Measurements from ENCODE around the gene MYCBP. TPM values are rescaled to one million over a fixed set of nuclear protein-coding genes. Genes with fewer than 3 reads are reported as not detected.

Gene MYCBP
- total RNA-seq, 4 donors from 2014 or later = 2.2 to 24.3 (median 16.2) TPM

DNA sequence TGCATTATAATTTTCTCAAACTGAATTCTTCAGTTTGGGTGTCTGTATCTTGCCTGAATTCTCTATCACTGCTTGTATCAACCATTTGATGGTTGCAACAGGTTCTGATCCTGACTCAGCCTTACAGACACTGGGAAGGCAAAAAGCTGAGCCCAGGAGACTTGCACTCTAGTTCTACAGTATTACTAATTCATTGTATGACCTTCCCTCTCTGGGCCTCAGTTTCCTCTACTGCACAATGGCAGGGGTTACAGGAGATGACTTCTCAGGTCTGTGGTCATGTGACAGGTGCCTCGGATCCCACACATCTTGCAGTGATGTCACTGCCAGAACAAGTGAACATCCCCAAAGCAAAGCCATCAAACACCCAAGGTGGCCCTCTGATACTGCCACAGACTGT is 52.3 kb downstream of the MYCBP start:
- Histone ChIP-seq H3K4me1 (peaks cover 8 to 19% (median 12%) of the 10 kb centered on the region in 4 donors), H3K27ac (no peak overlapping the region), H3K4me3 (no peak overlapping the region), H3K27me3 (peaks cover 73% of the 10 kb centered on the region), H3K36me3 (no peaks in the 10 kb centered on the region), H3K9me3 (no peaks in the 10 kb centered on the region)
- TF ChIP-seq POLR2AphosphoS5 (IDR thresholded peaks at IDR 0.05) (no peak), POLR2A (IDR thresholded peaks at IDR 0.05) (no peak), EP300 (IDR thresholded peaks at IDR 0.05; ENCODE audit: low read depth) (no peak)
- TF ChIP-seq, protein P1, sequence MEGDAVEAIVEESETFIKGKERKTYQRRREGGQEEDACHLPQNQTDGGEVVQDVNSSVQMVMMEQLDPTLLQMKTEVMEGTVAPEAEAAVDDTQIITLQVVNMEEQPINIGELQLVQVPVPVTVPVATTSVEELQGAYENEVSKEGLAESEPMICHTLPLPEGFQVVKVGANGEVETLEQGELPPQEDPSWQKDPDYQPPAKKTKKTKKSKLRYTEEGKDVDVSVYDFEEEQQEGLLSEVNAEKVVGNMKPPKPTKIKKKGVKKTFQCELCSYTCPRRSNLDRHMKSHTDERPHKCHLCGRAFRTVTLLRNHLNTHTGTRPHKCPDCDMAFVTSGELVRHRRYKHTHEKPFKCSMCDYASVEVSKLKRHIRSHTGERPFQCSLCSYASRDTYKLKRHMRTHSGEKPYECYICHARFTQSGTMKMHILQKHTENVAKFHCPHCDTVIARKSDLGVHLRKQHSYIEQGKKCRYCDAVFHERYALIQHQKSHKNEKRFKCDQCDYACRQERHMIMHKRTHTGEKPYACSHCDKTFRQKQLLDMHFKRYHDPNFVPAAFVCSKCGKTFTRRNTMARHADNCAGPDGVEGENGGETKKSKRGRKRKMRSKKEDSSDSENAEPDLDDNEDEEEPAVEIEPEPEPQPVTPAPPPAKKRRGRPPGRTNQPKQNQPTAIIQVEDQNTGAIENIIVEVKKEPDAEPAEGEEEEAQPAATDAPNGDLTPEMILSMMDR (IDR thresholded peaks at IDR 0.05) = no peak
- in situ Hi-C loops (cut with MboI; ENCODE audit: low pct_ligation_motif_present in 1 of 4, low pct_unique_long_range_greater_than_20kb in 1 of 4, low sequenced_read_pairs in 3 of 4) = loop anchor here in 1 of 4 donors (25.0 kb wide), 2 partner anchors 209 to 759 kb away; no protein-coding TSS in a partner anchor
- intact Hi-C loops (cut with DNase I; ENCODE audit: low total_unique reads) = no loop called here
- 43% methylated on average over 1 of the region's 1 CpG; no CpG with 5 or more reads in 1 of the 2 donors for WGBS, 2 donors (ENCODE audit: low coverage in 1 of 2)
- DNase-seq = no peak

DNA sequence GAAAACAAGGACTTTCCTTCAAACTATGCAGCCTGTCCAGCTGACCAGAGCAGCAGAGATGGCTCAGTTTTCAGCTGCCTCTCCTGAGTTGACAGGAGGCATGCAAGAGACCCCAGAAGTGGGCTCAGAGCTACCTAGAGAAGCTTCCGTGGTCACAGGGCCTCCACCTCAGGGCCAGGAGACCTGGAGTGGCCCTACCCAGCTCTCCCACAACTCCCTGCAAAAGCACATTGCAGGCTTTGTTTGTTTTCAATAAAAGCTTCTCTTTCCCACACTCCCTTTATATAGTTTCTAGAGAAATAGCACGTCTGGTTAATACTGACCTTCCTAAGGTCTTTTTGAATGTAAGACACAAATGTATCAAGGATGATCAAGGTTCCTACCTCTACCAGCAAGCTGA is 53.6 kb downstream of the MYCBP start:
- in situ Hi-C loops (cut with MboI; ENCODE audit: low pct_ligation_motif_present in 1 of 4, low pct_unique_long_range_greater_than_20kb in 1 of 4, low sequenced_read_pairs in 3 of 4) (loop anchor here in 1 of 4 donors (25.0 kb wide), 2 partner anchors 207 to 757 kb away; no protein-coding TSS in a partner anchor), intact Hi-C loops (cut with DNase I; ENCODE audit: low total_unique reads) (loop anchor here (5.0 kb wide), 1 partner anchor 752 kb away; no protein-coding TSS in a partner anchor)
- Histone ChIP-seq H3K4me3 (no peak overlapping the region), H3K27me3 (peaks cover 74% of the 10 kb centered on the region), H3K4me1 (peaks cover 8 to 19% (median 12%) of the 10 kb centered on the region in 4 donors), H3K27ac (no peak overlapping the region), H3K36me3 (no peaks in the 10 kb centered on the region), H3K9me3 (no peaks in the 10 kb centered on the region)
- 20 to 47% methylated on average over 1 to 2 of the region's 2 CpGs for WGBS, 2 donors (ENCODE audit: low coverage in 1 of 2)
- no peak for DNase-seq
- TF ChIP-seq, protein P1 (IDR thresholded peaks at IDR 0.05) = no peak
- TF ChIP-seq EP300 (IDR thresholded peaks at IDR 0.05; ENCODE audit: low read depth) (no peak), POLR2AphosphoS5 (IDR thresholded peaks at IDR 0.05) (no peak), POLR2A (IDR thresholded peaks at IDR 0.05) (no peak)

DNA sequence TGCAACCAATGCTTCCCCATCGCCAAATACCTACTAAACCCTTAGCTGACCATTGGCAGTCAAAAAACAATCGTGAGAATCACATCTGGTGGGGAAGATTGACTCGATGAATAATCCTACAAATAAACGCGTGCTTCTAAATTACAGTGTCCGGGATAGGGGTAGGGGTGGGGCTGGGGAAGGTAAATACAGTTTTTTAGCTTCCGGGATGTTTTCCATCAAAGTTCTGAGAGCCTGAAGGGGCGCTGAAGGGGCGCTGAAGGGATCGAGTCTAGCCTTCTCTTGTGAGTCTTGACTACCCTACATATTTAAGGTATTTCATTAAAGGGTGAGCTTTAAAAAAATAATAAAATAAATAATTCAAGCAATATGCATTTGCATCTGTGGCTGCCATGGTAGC is 54.1 kb downstream of the MYCBP start:
- no peak overlapping the region for H3K4me3 ChIP-seq
- WGBS, 2 donors (ENCODE audit: low coverage in 1 of 2) = 44% methylated on average over 10 of the region's 10 CpGs; no CpG with 5 or more reads in 1 of the 2 donors
- TF ChIP-seq POLR2A (IDR thresholded peaks at IDR 0.05) = no peak
- TF ChIP-seq POLR2AphosphoS5 (IDR thresholded peaks at IDR 0.05) = no peak
- TF ChIP-seq EP300 (IDR thresholded peaks at IDR 0.05; ENCODE audit: low read depth) = no peak
- TF ChIP-seq, protein P1 (IDR thresholded peaks at IDR 0.05) = no peak
- H3K27me3 ChIP-seq = peaks cover 75% of the 10 kb centered on the region
- H3K4me1 ChIP-seq = peaks cover 8 to 19% (median 12%) of the 10 kb centered on the region in 4 donors
- intact Hi-C loops (cut with DNase I; ENCODE audit: low total_unique reads) (loop anchor here (5.0 kb wide), 1 partner anchor 752 kb away; no protein-coding TSS in a partner anchor), in situ Hi-C loops (cut with MboI; ENCODE audit: low pct_ligation_motif_present in 1 of 4, low pct_unique_long_range_greater_than_20kb in 1 of 4, low sequenced_read_pairs in 3 of 4) (loop anchor here in 1 of 4 donors (25.0 kb wide), 2 partner anchors 207 to 757 kb away; no protein-coding TSS in a partner anchor)
- H3K36me3 ChIP-seq = no peaks in the 10 kb centered on the region
- no peak overlapping the region for H3K27ac ChIP-seq
- DNase-seq = no peak
- H3K9me3 ChIP-seq = no peaks in the 10 kb centered on the region

DNA sequence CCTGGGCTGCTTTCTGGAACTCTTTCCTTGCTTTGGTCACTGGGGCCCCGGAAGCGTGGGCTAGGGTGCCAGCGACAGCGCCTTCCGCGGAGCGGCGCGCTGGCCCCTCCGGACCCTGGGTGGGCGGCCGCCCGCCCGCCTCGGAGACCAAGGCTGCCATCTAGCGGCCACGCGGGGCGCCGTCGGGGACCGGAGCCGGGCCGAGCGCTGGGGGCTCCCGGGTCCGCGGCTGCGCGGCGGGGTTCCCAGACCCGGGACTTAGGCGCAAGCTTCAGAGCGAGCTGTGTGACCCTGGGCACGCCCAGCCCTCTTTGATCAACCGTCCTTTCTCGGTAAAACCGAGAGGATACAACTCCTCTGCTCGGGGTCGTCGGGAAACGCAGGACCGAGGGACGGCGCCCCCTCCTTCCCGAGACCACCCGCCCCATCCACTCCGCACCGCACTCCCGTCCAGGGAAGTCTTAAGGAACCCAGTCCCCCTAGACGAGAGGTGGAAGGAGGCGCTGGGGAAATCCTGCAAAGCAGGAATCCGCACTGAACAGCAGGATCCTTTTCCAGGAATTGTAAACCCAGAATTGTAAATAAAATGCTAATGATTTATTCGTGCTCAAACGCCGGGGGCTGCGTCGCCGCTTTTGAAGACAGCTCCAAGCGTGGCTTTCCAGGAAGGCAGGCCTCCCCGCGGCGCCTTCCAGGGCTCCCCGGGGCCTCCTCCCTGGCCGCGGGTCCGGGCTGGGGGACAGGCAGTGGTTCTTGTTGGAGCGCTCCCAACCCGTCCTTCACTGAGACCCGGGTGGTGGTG is 54.8 kb downstream of the MYCBP start:
- Histone ChIP-seq H3K36me3 (no peaks in the 10 kb centered on the region), H3K9me3 (no peaks in the 10 kb centered on the region), H3K4me1 (peaks cover 8 to 19% (median 12%) of the 10 kb centered on the region in 4 donors), H3K4me3 (peak overlapping the region in 3 of 4 donors; percentile 6 to 35 (median 15)), H3K27ac (no peak overlapping the region), H3K27me3 (peaks cover 82% of the 10 kb centered on the region)
- TF ChIP-seq, protein P1 (IDR thresholded peaks at IDR 0.05) = peak in 4 of 5 experiments; percentile 30 to 76 (median 70)
- no peak for TF ChIP-seq POLR2A (IDR thresholded peaks at IDR 0.05)
- TF ChIP-seq POLR2AphosphoS5 (IDR thresholded peaks at IDR 0.05) = no peak
- WGBS, 2 donors (ENCODE audit: low coverage in 1 of 2) = 2 to 5% methylated on average over 9 to 39 of the region's 70 CpGs
- in situ Hi-C loops (cut with MboI; ENCODE audit: low pct_ligation_motif_present in 1 of 4, low pct_unique_long_range_greater_than_20kb in 1 of 4, low sequenced_read_pairs in 3 of 4) = loop anchor here in 1 of 4 donors (25.0 kb wide), 2 partner anchors 206 to 756 kb away; no protein-coding TSS in a partner anchor
- intact Hi-C loops (cut with DNase I; ENCODE audit: low total_unique reads) = loop anchor here (5.0 kb wide), 1 partner anchor 751 kb away; no protein-coding TSS in a partner anchor
- DNase-seq = peak; percentile 15

All from transverse colon (tissue), 4 donors.